CD4-positive, alpha-beta T cell (primary cell): Measurements from ENCODE around the gene WDR38. TPM values are rescaled to one million over a fixed set of nuclear protein-coding genes. Genes with fewer than 3 reads are reported as not detected.

Source experiments
- ATAC-seq: fragments of 200-7000 bp; cut with Tn5 transposase; one replicate; pipeline ENCODE4 v1.10.0; 2022; ENCODE audit warnings: mild to moderate bottlenecking; ENCODE audit not compliant: poor library complexity
- CTCF ChIA-PET: fragments of 350-600 bp; sonication (Branson Sonifier 250); formaldehyde crosslinking; loops from one replicate; lab custom pipeline; 2021; ENCODE audit warnings: antibody characterized with exemption, inconsistent platforms; lab: Charles Lee
- POLR2A ChIA-PET: fragments of 350-600 bp; sonication (Branson Sonifier 250); formaldehyde crosslinking; loops from one replicate; lab custom pipeline; 2021; ENCODE audit warnings: antibody characterized with exemption, inconsistent platforms; lab: Charles Lee
- DNase-seq, 14 experiments: peaks; one replicate each; pipeline ENCODE4 v3.0.0-alpha.2; 2013 to 2020; ENCODE audit warnings: mixed read lengths in 2 of 14
- H3K27ac ChIP-seq, 2 donors: one replicate each; pipeline versions ENCODE4 v1.5.1 to v1.7.0; 2013; ENCODE audit warnings: low read length in 2 of 2, low read depth in 1 of 2, mild to moderate bottlenecking in 1 of 2
- H3K27me3 ChIP-seq, 2 experiments: 1 replicate in 1 of 2; 2 replicates in 1 of 2; pipeline versions ENCODE4 v1.6.1 to v1.7.0; 2013; ENCODE audit warnings: low read length in 2 of 2, control low read depth in 1 of 2, mild to moderate bottlenecking in 1 of 2, moderate library complexity in 1 of 2; ENCODE audit not compliant: insufficient read depth in 2 of 2, control insufficient read depth in 1 of 2
- H3K36me3 ChIP-seq: one replicate; pipeline ENCODE4 v1.6.1; 2013; ENCODE audit warnings: low read length, control low read depth; ENCODE audit not compliant: insufficient read depth
- H3K4me1 ChIP-seq: one replicate; pipeline ENCODE4 v1.6.1; 2013; ENCODE audit warnings: low read length, control low read depth; ENCODE audit not compliant: insufficient read depth
- H3K4me3 ChIP-seq: one replicate; pipeline ENCODE4 v1.5.1; 2013; ENCODE audit warnings: mild to moderate bottlenecking, low read length, moderate library complexity
- H3K9me3 ChIP-seq, 2 experiments: 1 replicate in 1 of 2; 2 replicates in 1 of 2; pipeline versions ENCODE4 v1.6.1 to v1.7.0; 2013; ENCODE audit warnings: low read length in 2 of 2, mild to moderate bottlenecking in 2 of 2, control low read depth in 1 of 2, moderate library complexity in 1 of 2; ENCODE audit not compliant: control insufficient read depth in 1 of 2, insufficient read depth in 1 of 2
- H3K27ac Mint-ChIP-seq: one replicate; pipeline ENCODE4 v1.8.0; 2020; ENCODE audit warnings: mixed read lengths
- H3K27me3 Mint-ChIP-seq: one replicate; pipeline ENCODE4 v1.8.0; 2021; ENCODE audit warnings: mixed read lengths
- H3K36me3 Mint-ChIP-seq: one replicate; pipeline ENCODE4 v1.8.0; 2021; ENCODE audit warnings: low read depth, mixed read lengths
- H3K4me1 Mint-ChIP-seq: one replicate; pipeline ENCODE4 v1.8.0; 2021; ENCODE audit warnings: low read depth, mixed read lengths
- H3K4me3 Mint-ChIP-seq: one replicate; pipeline ENCODE4 v1.8.0; 2020; ENCODE audit warnings: mild to moderate bottlenecking, mixed read lengths
- H3K9me3 Mint-ChIP-seq: one replicate; pipeline ENCODE4 v1.8.0; 2020; ENCODE audit warnings: mixed read lengths
- intact Hi-C, 2 experiments: fragments of 100-400 bp; cut with DNase I in 1 of 2; cut with micrococcal nuclease in 1 of 2; formaldehyde crosslinking; loops; one replicate each; pipeline versions ENCODE4 v1.15.1 to v1.9.0; 2023 to 2025; cut with DNase I, micrococcal nuclease
- total RNA-seq, 174 experiments: library from RNA in 2 of 174; stranded (reverse) in 2 of 174; gene quantifications; one replicate each; pipeline ENCODE4 v1.2.3 and lab custom pipeline; 2021 to 2026
- TF ChIP-seq, protein P1 (sequence below): fragments of 200-600 bp; IDR thresholded peaks from one replicate; pipeline ENCODE4 v1.8.0; 2022; ENCODE audit warnings: antibody characterized with exemption, mild to moderate bottlenecking

The WDR38 gene
- total RNA-seq, 2 experiments from 2014 or later = not detected

DNA sequence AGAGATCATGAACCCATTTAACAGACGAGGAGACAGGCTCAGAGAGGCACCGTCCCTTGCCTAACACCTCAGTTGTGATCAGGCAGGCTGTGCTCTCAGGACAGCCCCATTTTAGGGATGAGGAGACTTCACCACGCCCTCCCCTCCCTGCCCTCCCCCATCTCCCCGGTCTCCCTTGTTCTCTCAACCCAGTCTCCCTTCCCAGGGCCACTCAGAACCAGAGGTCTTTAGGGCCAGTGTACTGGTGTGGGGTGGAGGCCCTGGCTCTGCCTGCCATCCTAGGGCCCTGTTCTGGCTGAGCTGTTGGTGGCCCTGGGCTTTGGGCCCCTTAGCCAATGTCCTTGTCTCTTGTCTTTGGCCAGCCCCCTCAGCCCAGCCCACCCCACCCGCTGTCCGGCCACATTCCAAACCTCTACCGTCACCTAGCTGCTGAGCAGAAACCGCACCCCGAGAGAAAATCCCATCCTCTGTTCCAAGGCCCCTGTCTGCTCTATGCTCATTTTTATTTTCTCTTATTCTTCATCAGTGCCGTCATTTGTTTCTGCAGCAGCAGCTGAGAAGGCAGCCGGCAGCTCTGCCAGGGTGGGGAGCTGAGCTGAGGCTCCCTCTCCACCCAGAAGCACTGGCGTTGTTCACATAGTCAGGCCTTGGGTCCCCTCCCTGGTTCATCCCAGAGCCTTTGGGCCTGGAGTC is 42.5 kb upstream of the WDR38 start:
- DNase-seq (no peak), ATAC-seq (no peak)
- Mint-ChIP-seq H3K27me3 (no peaks in the 10 kb centered on the region), H3K9me3 (no peaks in the 10 kb centered on the region), H3K4me1 (no peaks in the 10 kb centered on the region), H3K4me3 (no peak overlapping the region), H3K36me3 (no peaks in the 10 kb centered on the region), H3K27ac (no peak overlapping the region)
- H3K36me3 ChIP-seq = no peaks in the 10 kb centered on the region
- H3K4me1 ChIP-seq = no peaks in the 10 kb centered on the region
- ChIA-PET CTCF (no interaction called here), POLR2A (no interaction called here)
- no peaks in the 10 kb centered on the region for H3K9me3 ChIP-seq
- no peaks in the 10 kb centered on the region for H3K27me3 ChIP-seq
- TF ChIP-seq, protein P1, sequence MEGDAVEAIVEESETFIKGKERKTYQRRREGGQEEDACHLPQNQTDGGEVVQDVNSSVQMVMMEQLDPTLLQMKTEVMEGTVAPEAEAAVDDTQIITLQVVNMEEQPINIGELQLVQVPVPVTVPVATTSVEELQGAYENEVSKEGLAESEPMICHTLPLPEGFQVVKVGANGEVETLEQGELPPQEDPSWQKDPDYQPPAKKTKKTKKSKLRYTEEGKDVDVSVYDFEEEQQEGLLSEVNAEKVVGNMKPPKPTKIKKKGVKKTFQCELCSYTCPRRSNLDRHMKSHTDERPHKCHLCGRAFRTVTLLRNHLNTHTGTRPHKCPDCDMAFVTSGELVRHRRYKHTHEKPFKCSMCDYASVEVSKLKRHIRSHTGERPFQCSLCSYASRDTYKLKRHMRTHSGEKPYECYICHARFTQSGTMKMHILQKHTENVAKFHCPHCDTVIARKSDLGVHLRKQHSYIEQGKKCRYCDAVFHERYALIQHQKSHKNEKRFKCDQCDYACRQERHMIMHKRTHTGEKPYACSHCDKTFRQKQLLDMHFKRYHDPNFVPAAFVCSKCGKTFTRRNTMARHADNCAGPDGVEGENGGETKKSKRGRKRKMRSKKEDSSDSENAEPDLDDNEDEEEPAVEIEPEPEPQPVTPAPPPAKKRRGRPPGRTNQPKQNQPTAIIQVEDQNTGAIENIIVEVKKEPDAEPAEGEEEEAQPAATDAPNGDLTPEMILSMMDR = no peak
- intact Hi-C loops = no loop called here
- H3K27ac ChIP-seq = no peak overlapping the region
- H3K4me3 ChIP-seq = no peak overlapping the region

DNA sequence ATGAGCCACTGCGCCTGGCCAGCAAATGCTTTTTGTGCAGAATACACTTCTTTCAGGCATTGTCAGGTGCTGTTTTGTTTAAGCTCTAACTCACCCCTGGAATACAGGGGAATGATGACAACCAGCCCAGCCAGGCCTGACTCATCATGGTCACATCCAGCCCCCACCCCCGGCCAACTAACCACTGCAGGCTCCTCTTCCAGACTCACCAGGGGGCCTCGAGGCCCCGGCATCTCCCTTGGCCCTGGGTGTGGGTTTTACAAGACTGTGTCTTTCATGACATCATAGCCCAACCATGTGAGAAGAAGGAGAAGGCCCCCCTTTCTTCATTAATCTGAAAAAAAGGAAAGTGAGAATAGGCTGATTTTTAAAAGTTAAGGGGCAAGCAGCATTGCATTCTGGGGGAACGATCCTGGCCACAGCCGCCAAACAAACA is 40.8 kb upstream of the WDR38 start:
- POLR2A ChIA-PET = no interaction called here
- Histone ChIP-seq H3K36me3 (no peaks in the 10 kb centered on the region), H3K4me1 (no peaks in the 10 kb centered on the region), H3K9me3 (no peaks in the 10 kb centered on the region), H3K4me3 (no peak overlapping the region), H3K27me3 (no peaks in the 10 kb centered on the region), H3K27ac (no peak overlapping the region)
- Mint-ChIP-seq H3K4me3 (no peak overlapping the region), H3K36me3 (no peaks in the 10 kb centered on the region), H3K4me1 (no peaks in the 10 kb centered on the region), H3K27me3 (peaks cover 5% of the 10 kb centered on the region), H3K9me3 (no peaks in the 10 kb centered on the region), H3K27ac (no peak overlapping the region)
- ATAC-seq (no peak), DNase-seq (no peak)
- CTCF ChIA-PET = no interaction called here
- TF ChIP-seq, protein P1 = no peak
- intact Hi-C loops = no loop called here

DNA sequence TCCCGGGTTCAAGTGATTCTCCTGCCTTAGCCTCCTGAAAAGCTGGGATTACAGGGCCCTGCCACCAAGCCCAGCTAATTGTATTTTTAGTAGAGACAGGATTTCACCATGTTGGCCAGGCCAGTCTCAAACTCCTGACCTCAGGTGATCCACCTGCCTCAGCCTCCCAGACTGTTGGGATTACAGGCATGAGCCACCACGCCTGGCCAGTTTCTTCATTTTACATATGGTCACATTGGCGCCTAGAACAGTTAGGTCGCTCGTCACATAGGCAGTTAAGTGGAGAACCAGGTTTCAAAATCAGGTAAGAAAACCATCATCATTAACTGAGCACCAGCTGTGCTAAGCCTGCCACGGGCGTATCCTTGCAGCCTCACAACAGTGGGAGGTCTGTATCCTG is 40.2 kb upstream of the WDR38 start:
- intact Hi-C loops = no loop called here
- no peaks in the 10 kb centered on the region for H3K36me3 Mint-ChIP-seq
- CTCF ChIA-PET = no interaction called here
- DNase-seq = no peak
- Histone ChIP-seq H3K36me3 (no peaks in the 10 kb centered on the region), H3K4me1 (no peaks in the 10 kb centered on the region), H3K9me3 (no peaks in the 10 kb centered on the region), H3K4me3 (no peak overlapping the region), H3K27ac (no peak overlapping the region), H3K27me3 (peaks cover 0 to 2% of the 10 kb centered on the region in 2 experiments)
- no peak overlapping the region for H3K4me3 Mint-ChIP-seq
- H3K4me1 Mint-ChIP-seq = no peaks in the 10 kb centered on the region
- H3K9me3 Mint-ChIP-seq = no peaks in the 10 kb centered on the region
- H3K27ac Mint-ChIP-seq = no peak overlapping the region
- TF ChIP-seq, protein P1 = no peak
- peaks cover 8% of the 10 kb centered on the region for H3K27me3 Mint-ChIP-seq
- ATAC-seq = no peak
- POLR2A ChIA-PET = no interaction called here
